ENCODE measurements around the gene PIK3R3.

The PIK3R3 gene

GRCh38 chr1:46153732-46154131 is 21.3 kb upstream of the PIK3R3 start:
- DNase-seq: no peak

- DNase-seq: no peak
Observed at GRCh38 chr1:46153228-46153627, 20.8 kb upstream of the PIK3R3 start.

GRCh38 chr1:46152016-46152415 is 19.6 kb upstream of the PIK3R3 start:
- DNase-seq: peak; percentile 19

DNA sequence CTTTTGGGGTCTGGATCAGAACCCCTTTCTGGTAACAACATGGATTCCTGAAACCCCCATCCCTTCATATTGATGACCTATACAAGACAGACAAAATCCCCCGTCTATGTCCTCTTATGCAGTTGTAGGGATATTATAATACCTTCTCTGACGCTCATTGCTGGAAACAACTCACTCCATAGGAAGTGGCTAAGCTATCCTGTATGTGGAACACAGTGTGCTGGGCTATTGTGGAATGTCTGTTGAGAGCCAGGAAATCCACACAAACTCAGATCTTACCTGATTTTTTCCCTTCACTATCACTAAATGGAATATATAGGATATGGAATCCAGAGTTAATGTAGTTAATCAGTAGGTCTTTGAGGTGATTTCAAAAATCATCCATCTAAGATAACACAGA is 17.7 kb upstream of the PIK3R3 start:
- no peak for DNase-seq

DNA sequence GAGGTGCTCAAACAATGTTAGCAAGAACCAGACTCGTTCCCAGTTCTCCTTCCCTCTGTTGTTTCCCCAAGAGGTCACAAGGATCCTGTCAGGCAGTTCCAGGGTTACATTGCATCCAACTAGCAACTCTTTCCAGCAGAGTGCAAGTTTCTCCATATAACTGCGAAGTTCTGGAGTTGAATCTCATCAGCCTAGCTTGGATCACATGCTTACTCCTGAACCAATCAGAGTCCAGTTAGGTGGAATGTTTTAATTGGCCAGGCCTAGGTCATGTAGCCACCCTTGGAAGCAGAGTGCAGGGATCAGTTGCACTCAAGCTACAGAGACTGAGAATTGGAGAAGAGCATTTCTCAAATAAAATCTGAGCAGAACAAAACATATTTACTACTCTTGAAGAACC is 15.9 kb upstream of the PIK3R3 start:
- DNase-seq: no peak

DNA sequence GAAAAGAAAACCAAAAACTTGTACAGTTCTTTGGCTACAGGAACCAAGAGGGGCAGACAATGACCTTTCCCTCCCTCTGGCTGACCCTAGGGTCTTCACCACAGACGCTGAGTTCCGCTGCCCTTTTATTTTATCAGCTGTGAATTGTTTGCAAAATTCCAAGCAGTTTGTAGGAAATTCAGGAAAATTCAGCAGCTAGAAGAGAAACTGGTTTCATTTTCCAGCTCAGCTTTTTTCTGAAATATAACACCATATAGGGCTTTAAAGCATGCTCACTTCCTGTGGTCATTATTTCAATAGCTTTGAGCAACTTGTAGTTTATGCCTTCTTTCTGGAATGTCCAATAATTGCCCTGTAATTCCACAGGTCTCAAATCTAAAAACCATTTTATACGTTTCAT is 5.5 kb upstream of the PIK3R3 start:
- peak; percentile 41 for DNase-seq

DNA sequence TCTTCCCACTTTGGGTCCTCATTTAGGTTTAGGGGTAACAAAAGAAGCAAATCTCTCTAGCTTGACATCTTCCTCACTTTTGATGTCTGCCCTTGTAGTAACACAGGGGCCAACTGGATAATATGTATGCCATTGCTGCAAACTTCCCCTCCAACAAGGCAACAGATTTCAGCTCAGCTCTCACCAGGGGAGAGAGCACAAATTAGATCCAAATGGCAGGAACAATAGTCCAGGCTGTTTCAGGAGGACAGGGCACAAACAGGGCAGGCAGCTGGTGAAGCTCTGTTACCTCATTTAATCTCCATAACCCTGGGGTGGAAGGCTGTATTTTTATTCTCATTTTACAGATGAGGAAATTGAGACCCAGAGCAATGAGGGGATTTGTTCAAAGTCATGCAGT is 4.3 kb upstream of the PIK3R3 start:
- no peak for DNase-seq

DNA sequence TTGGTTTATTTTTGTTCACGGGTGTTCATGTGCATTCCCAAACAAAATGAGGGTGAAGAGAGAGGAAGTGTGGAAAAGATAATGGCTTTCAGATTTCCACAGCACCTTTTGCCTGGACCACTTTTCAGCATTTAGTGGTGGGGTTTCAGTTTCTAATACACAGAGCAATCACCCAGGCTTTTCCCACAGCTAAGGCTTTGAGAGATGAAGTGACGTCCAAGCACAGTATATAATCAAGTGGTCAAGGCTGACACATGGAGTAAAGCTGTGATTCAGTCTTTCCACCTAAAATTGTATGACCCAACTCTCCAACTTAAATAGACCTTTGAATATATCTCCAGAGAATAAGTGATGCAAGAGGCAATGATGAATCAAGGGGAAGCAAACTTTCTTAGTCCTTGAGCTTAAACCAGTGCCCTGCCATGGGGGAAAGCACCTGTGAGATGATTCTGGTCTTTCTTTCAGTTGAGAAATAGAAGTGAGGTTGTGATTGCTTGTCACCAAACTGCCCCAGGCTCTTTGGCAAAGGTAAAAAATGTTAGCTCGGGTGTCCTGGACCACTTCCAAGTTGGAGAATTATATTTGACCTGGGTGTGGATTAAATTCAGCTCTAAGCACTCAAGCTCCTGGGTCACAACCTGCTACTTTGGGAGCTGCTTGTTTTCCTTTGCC is 2.4 kb upstream of the PIK3R3 start:
- DNase-seq: peak; percentile 76

- no peak for DNase-seq
Observed at GRCh38 chr1:46133781-46134350, 1.4 kb upstream of the PIK3R3 start.

- no peak for DNase-seq
Observed at GRCh38 chr1:46133181-46133658, 791 bp upstream of the PIK3R3 start.

- DNase-seq: peak; percentile 25
Observed at GRCh38 chr1:46131712-46132528, 509 bp downstream of the PIK3R3 start.

GRCh38 chr1:46131093-46131492 is 1.3 kb downstream of the PIK3R3 start:
- peak; percentile 16 for DNase-seq

GRCh38 chr1:46130606-46131005 is 1.8 kb downstream of the PIK3R3 start:
- DNase-seq: no peak

GRCh38 chr1:46130121-46130520 is 2.3 kb downstream of the PIK3R3 start:
- DNase-seq: no peak

GRCh38 chr1:46128344-46128743 is 4.1 kb downstream of the PIK3R3 start:
- DNase-seq: no peak

- DNase-seq: no peak
Observed at GRCh38 chr1:46118856-46119255, 13.6 kb downstream of the PIK3R3 start.

DNA sequence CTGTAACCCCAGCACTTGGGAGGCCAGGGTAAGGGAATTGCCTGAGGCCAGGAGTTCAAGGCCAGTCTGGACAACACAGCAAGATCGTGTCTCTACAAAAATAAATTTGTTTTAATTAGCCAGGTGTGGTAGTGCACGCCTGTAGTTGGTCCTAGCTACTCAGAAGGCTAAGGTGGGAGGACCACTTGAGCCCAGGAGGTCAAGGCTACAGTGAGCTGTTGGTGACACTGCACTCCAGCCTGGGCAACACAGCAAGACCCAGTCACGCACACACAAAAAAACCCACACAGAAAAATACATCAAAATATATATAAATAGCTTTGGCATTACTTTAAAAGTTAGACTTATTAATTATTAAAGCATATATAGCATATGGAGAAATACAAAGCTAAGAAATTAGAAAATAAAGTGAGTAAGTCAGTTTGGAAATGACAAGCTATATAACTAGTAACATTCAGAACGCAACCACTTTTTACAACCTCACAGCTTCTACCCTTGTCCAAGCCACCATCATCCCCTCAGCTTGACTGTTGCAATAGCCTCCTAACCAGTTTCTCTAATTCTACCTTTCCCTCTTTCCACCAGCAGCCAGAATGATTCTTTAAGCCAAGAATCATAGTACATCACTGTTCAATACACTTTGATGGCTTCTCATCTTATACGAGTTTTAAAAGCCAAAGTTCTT is 14.5 kb downstream of the PIK3R3 start:
- DNase-seq: no peak

DNA sequence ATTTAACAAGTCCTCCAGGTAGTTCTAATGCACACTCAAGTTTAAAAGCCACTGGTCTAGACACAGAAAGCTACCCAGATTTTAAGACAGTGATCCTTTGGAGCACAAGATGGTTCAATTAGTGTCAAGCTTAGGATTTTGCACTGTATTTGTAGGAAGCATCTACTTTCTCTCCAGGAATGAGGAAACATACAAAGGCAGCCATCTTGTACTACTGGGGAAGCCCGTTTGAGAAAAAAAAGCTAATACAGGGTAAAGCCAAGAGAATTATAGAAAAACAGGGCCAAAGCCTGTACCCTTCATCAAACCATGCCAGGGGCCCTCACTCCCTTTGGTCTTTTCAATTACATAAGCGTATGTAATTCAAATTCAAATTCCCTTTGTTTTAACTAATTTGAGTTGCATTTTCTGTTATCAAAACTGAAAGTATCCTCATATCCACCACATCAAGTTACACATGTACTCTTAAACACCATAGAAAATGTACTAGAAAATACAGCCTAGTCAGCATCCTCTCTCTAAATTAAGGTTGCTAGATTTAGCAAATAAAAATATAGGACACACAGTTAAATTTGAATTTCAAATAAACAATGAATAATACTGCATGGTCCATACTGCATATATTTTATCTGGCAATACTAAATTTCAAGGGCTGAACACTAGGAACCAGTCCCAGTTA is 17.4 kb downstream of the PIK3R3 start:
- DNase-seq: no peak

DNA sequence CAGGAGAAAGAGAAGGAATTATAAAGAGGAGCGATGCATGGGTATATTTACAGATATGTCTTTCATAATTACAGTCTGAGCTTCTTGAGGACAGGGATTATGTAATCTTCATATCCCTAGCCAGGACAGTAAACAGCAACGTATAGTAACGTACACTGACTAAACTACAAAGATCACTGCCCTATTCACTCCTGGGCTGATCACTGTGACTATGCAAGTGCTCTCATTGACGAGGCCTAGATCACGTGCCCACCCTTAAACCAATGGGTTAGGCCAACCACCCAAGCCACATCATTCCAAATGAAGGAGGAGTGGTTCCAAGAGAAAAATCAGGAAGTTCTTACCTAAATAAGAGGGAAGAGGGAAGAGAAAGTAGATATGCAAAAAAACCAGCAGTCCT is 18.5 kb downstream of the PIK3R3 start:
- no peak for DNase-seq

- DNase-seq: no peak
Observed at GRCh38 chr1:46112108-46112507, 20.3 kb downstream of the PIK3R3 start.

GRCh38 chr1:46110521-46110920 is 21.9 kb downstream of the PIK3R3 start:
- DNase-seq: no peak

GRCh38 chr1:46102769-46103476 is 29.5 kb downstream of the PIK3R3 start:
- DNase-seq: no peak

Measured in HCEC 1CT (cell line).